Loucy (cell line): ENCODE data around the gene TTC16.

Experiments
- H2AFZ ChIP-seq: fragments of 200-600 bp; sonication (generic); 2 replicates; pipeline ENCODE4 v1.6.0; 2016; ENCODE audit warnings: antibody characterized with exemption, mild to moderate bottlenecking, low read length, moderate library complexity
- H3F3A ChIP-seq: fragments of 200-600 bp; 2 replicates; pipeline ENCODE4 v1.6.0; 2016; ENCODE audit warnings: antibody characterized with exemption, low read depth, mild to moderate bottlenecking
- H3K27me3 ChIP-seq: fragments of 200-600 bp; sonication (generic); 2 replicates; pipeline ENCODE4 v1.6.1; 2014; ENCODE audit warnings: low read length, mild to moderate bottlenecking; ENCODE audit not compliant: insufficient read depth, poor library complexity, severe bottlenecking
- H3K36me3 ChIP-seq: fragments of 200-600 bp; sonication (generic); 2 replicates; pipeline ENCODE4 v1.6.1; 2016; ENCODE audit warnings: low read length; ENCODE audit not compliant: insufficient read depth
- H3K4me1 ChIP-seq: fragments of 200-600 bp; sonication (generic); 2 replicates; pipeline ENCODE4 v1.5.1; 2014; ENCODE audit warnings: low read length, mild to moderate bottlenecking; ENCODE audit not compliant: insufficient read depth, poor library complexity, severe bottlenecking
- H3K4me2 ChIP-seq: fragments of 200-600 bp; sonication (generic); 2 replicates; pipeline ENCODE4 v1.6.0; 2014; ENCODE audit warnings: antibody characterized with exemption, low read length, low read depth, mild to moderate bottlenecking; ENCODE audit not compliant: poor library complexity, severe bottlenecking
- H3K4me3 ChIP-seq: fragments of 200-600 bp; sonication (generic); 2 replicates; pipeline ENCODE4 v1.5.1; 2014; ENCODE audit warnings: low read length, mild to moderate bottlenecking, mixed read lengths; ENCODE audit not compliant: poor library complexity, severe bottlenecking
- H3K79me2 ChIP-seq: fragments of 200-600 bp; sonication (generic); 2 replicates; pipeline ENCODE4 v1.6.1; 2014; ENCODE audit warnings: low read length; ENCODE audit not compliant: insufficient read depth
- H3K9ac ChIP-seq: fragments of 200-600 bp; sonication (generic); 2 replicates; pipeline ENCODE4 v1.6.0; 2014; ENCODE audit warnings: mild to moderate bottlenecking, low read depth, low read length, moderate library complexity; ENCODE audit not compliant: poor library complexity, severe bottlenecking
- H3K9me2 ChIP-seq: fragments of 200-600 bp; sonication (generic); replicated peaks from 2 replicates; pipeline ENCODE4 v1.6.1; 2016; ENCODE audit warnings: low read depth, low read length, mixed read lengths
- H3K9me3 ChIP-seq: fragments of 200-600 bp; sonication (generic); 2 replicates; pipeline ENCODE4 v1.6.1; 2014; ENCODE audit warnings: mild to moderate bottlenecking, antibody characterized with exemption, low read length, low read depth; ENCODE audit not compliant: insufficient read depth
- H4K20me1 ChIP-seq: fragments of 200-600 bp; sonication (generic); 2 replicates; pipeline ENCODE4 v1.6.0; 2014; ENCODE audit warnings: antibody characterized with exemption, low read length, mild to moderate bottlenecking; ENCODE audit not compliant: insufficient read depth, poor library complexity, severe bottlenecking
- EZH2phosphoT487 ChIP-seq: fragments of 200-600 bp; IDR thresholded peaks from 2 replicates; pipeline ENCODE4 v1.6.1; 2018; ENCODE audit warnings: antibody characterized with exemption, mild to moderate bottlenecking, moderate library complexity, borderline replicate concordance
- TF ChIP-seq, protein P1 (sequence below): fragments of 200-600 bp; sonication (generic); conservative IDR thresholded peaks from 2 replicates; pipeline ENCODE4 v1.5.1; 2014; ENCODE audit warnings: mild to moderate bottlenecking, antibody characterized with exemption, low read length

Gene TTC16

GRCh38 chr9:127714020-127714750, 1.7 kb upstream of the TTC16 start:
- H3K9ac ChIP-seq = no peak overlapping the region

GRCh38 chr9:127714951-127715469, 869 bp upstream of the TTC16 start:
- no peaks in the 10 kb centered on the region for H4K20me1 ChIP-seq
- H3K36me3 ChIP-seq = no peaks in the 10 kb centered on the region
- H3K9me2 ChIP-seq = no peaks in the 10 kb centered on the region
- H3K79me2 ChIP-seq = no peaks in the 10 kb centered on the region
- H3K4me1 ChIP-seq = peaks cover 35% of the 10 kb centered on the region
- H3K4me3 ChIP-seq = peak overlapping the region; percentile 89
- no peaks in the 10 kb centered on the region for H3F3A ChIP-seq
- TF ChIP-seq, protein P1, sequence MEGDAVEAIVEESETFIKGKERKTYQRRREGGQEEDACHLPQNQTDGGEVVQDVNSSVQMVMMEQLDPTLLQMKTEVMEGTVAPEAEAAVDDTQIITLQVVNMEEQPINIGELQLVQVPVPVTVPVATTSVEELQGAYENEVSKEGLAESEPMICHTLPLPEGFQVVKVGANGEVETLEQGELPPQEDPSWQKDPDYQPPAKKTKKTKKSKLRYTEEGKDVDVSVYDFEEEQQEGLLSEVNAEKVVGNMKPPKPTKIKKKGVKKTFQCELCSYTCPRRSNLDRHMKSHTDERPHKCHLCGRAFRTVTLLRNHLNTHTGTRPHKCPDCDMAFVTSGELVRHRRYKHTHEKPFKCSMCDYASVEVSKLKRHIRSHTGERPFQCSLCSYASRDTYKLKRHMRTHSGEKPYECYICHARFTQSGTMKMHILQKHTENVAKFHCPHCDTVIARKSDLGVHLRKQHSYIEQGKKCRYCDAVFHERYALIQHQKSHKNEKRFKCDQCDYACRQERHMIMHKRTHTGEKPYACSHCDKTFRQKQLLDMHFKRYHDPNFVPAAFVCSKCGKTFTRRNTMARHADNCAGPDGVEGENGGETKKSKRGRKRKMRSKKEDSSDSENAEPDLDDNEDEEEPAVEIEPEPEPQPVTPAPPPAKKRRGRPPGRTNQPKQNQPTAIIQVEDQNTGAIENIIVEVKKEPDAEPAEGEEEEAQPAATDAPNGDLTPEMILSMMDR = no peak
- TF ChIP-seq EZH2phosphoT487 = no peak
- peak overlapping the region; percentile 89 for H3K4me2 ChIP-seq
- H3K27me3 ChIP-seq = no peaks in the 10 kb centered on the region
- peak overlapping the region; percentile 63 for H3K9ac ChIP-seq
- H3K9me3 ChIP-seq = no peaks in the 10 kb centered on the region
- peak overlapping the region; percentile 94 for H2AFZ ChIP-seq

More at GRCh38 chr9:127714020-127714750, 1.7 kb upstream of the TTC16 start:
- H2AFZ ChIP-seq = no peak overlapping the region
- H3K4me2 ChIP-seq = peak overlapping the region; percentile 60
- H3K27me3 ChIP-seq = no peaks in the 10 kb centered on the region
- no peaks in the 10 kb centered on the region for H4K20me1 ChIP-seq
- no peak for TF ChIP-seq EZH2phosphoT487
- TF ChIP-seq, protein P1 = no peak
- no peaks in the 10 kb centered on the region for H3K79me2 ChIP-seq
- no peaks in the 10 kb centered on the region for H3F3A ChIP-seq
- no peaks in the 10 kb centered on the region for H3K9me3 ChIP-seq
- peak overlapping the region; percentile 46 for H3K4me3 ChIP-seq
- H3K9me2 ChIP-seq = no peaks in the 10 kb centered on the region
- H3K4me1 ChIP-seq = peaks cover 27% of the 10 kb centered on the region
- H3K36me3 ChIP-seq = no peaks in the 10 kb centered on the region

DNA sequence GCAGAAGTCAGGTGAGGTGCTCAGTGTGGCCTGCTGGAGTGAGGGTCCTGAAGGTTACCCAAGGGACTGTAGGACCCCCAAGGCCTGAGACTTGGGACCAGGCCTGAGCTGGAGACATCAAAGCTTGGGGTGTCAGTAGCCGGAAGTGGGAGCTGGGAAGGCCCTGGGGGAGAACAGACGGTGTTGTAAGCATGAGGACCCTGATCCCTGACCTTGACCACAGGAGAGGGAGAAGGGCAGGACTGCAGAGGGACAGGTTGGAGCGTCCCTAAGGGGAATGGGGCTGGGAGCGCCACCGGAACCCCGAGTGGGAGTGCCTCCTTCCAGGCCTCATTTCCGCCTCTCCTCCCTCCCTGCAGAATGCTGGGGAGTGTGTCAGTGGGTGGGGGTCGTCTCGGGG, 533 bp downstream of the TTC16 start:
- peaks cover 27% of the 10 kb centered on the region for H3K4me1 ChIP-seq
- no peaks in the 10 kb centered on the region for H3K9me3 ChIP-seq
- H3K27me3 ChIP-seq = no peaks in the 10 kb centered on the region
- H2AFZ ChIP-seq = no peak overlapping the region
- no peaks in the 10 kb centered on the region for H4K20me1 ChIP-seq
- H3K4me2 ChIP-seq = peak overlapping the region; percentile 89
- H3K9me2 ChIP-seq = no peaks in the 10 kb centered on the region
- no peaks in the 10 kb centered on the region for H3K79me2 ChIP-seq
- no peaks in the 10 kb centered on the region for H3K36me3 ChIP-seq
- no peaks in the 10 kb centered on the region for H3F3A ChIP-seq
- TF ChIP-seq, protein P1 = no peak
- TF ChIP-seq EZH2phosphoT487 = no peak
- H3K9ac ChIP-seq = no peak overlapping the region
- peak overlapping the region; percentile 89 for H3K4me3 ChIP-seq
